ENCODE data around the gene PNMA8B. TPM values are rescaled to one million over a fixed set of nuclear protein-coding genes. Genes with fewer than 3 reads are reported as not detected.

The PNMA8B gene
- total and polyA plus RNA-seq, 8 donors, result 1.4 to 5.2 (median 3.9) TPM

GRCh38 chr19:46452186-46452585, 43.5 kb downstream of the PNMA8B start:
- intact Hi-C loops (cut with DNase I), result no loop called here
- TF ChIP-seq, protein P1, sequence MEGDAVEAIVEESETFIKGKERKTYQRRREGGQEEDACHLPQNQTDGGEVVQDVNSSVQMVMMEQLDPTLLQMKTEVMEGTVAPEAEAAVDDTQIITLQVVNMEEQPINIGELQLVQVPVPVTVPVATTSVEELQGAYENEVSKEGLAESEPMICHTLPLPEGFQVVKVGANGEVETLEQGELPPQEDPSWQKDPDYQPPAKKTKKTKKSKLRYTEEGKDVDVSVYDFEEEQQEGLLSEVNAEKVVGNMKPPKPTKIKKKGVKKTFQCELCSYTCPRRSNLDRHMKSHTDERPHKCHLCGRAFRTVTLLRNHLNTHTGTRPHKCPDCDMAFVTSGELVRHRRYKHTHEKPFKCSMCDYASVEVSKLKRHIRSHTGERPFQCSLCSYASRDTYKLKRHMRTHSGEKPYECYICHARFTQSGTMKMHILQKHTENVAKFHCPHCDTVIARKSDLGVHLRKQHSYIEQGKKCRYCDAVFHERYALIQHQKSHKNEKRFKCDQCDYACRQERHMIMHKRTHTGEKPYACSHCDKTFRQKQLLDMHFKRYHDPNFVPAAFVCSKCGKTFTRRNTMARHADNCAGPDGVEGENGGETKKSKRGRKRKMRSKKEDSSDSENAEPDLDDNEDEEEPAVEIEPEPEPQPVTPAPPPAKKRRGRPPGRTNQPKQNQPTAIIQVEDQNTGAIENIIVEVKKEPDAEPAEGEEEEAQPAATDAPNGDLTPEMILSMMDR (IDR thresholded peaks at IDR 0.05), result no peak
- DNase-seq, result no peak
- Histone ChIP-seq H3K4me3 (no peak overlapping the region), H3K27me3 (peaks cover 0 to 22% of the 10 kb centered on the region in 2 donors), H3K4me1 (no peaks in the 10 kb centered on the region), H3K9me3 (no peaks in the 10 kb centered on the region), H3K36me3 (no peaks in the 10 kb centered on the region), H3K27ac (no peak overlapping the region)
- no peak for ATAC-seq

DNA sequence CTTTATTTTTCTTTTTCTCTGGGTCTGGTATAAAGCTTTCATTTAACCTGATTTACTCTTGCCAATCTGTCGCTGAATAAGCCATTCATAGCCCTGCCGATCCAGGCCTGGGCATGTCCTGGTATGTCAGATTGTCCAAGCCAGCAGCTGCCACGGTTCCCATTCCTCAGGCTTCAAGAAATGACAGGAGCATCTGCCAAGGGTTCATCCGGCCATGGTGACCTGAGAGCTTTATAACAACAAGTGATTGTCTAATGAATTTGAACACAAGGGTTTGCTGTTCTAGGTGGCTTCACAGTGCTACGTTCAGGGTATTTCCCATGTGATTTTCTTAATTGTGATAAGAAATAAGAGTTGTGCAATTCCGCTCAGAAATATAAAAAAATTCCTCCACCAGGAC, 44.3 kb downstream of the PNMA8B start:
- TF ChIP-seq, protein P1 (IDR thresholded peaks at IDR 0.05), result no peak
- ATAC-seq (no peak), DNase-seq (no peak)
- Histone ChIP-seq H3K4me3 (no peak overlapping the region), H3K27me3 (peaks cover 0 to 14% of the 10 kb centered on the region in 2 donors), H3K9me3 (no peaks in the 10 kb centered on the region), H3K36me3 (no peaks in the 10 kb centered on the region), H3K4me1 (no peaks in the 10 kb centered on the region), H3K27ac (no peak overlapping the region)
- intact Hi-C loops (cut with DNase I), result no loop called here

- no peak for ATAC-seq
- intact Hi-C loops (cut with DNase I), result no loop called here
- Histone ChIP-seq H3K9me3 (no peaks in the 10 kb centered on the region), H3K36me3 (no peaks in the 10 kb centered on the region), H3K4me1 (no peaks in the 10 kb centered on the region), H3K27me3 (peaks cover 0 to 9% of the 10 kb centered on the region in 2 donors), H3K27ac (no peak overlapping the region), H3K4me3 (no peak overlapping the region)
- no peak for DNase-seq
- TF ChIP-seq, protein P1 (IDR thresholded peaks at IDR 0.05), result no peak
Observed at GRCh38 chr19:46450737-46451136, 44.9 kb downstream of the PNMA8B start.

- TF ChIP-seq, protein P1 (IDR thresholded peaks at IDR 0.05), result no peak
- ATAC-seq (no peak), DNase-seq (no peak)
- Histone ChIP-seq H3K27ac (no peak overlapping the region), H3K4me1 (no peaks in the 10 kb centered on the region), H3K36me3 (no peaks in the 10 kb centered on the region), H3K9me3 (no peaks in the 10 kb centered on the region), H3K4me3 (no peak overlapping the region), H3K27me3 (no peaks in the 10 kb centered on the region)
- intact Hi-C loops (cut with DNase I), result no loop called here
Observed at GRCh38 chr19:46449228-46449627, 46.4 kb downstream of the PNMA8B start.

GRCh38 chr19:46448601-46449000, 47.1 kb downstream of the PNMA8B start:
- Histone ChIP-seq H3K4me3 (no peak overlapping the region), H3K27me3 (no peaks in the 10 kb centered on the region), H3K9me3 (no peaks in the 10 kb centered on the region), H3K27ac (no peak overlapping the region), H3K36me3 (no peaks in the 10 kb centered on the region), H3K4me1 (no peaks in the 10 kb centered on the region)
- intact Hi-C loops (cut with DNase I), result no loop called here
- TF ChIP-seq, protein P1 (IDR thresholded peaks at IDR 0.05), result no peak
- ATAC-seq (no peak), DNase-seq (no peak)
